ENCODE data around the gene PACRG. TPM values are rescaled to one million over a fixed set of nuclear protein-coding genes. Genes with fewer than 3 reads are reported as not detected.
A peak's percentile ranks its signal among the peaks of the same experiment; 100 is the strongest.

PACRG gene
- total and polyA plus RNA-seq, 2 of the 8 experiments (the other 6 are each of a cell fraction or from before 2014, with no cell fraction given): 0.44 to 0.54 TPM

GRCh38 chr6:163149279-163149848, 421.6 kb downstream of the PACRG start:
- H4K91ac ChIP-seq (replicated peaks; ENCODE audit: insufficient read length, low read length): no peak overlapping the region
- H4K8ac ChIP-seq (ENCODE audit: extremely low read depth, insufficient read depth, low read length): peak overlapping the region; percentile 40; the same call in 1 of the 2 replicates
- H2BK20ac ChIP-seq (ENCODE audit: low read length): no peak overlapping the region
- no peak overlapping the region for H3K4me2 ChIP-seq (ENCODE audit: insufficient read depth in 1 of 2, low read depth in 2 of 2, low read length in 2 of 2)
- DNase-seq (ENCODE audit: low read depth in 1 of 2, low spot score in 2 of 2) (no peak), FAIRE-seq (no peak)
- H3K18ac ChIP-seq (ENCODE audit: extremely low read depth, low read length): no peak overlapping the region
- no peak overlapping the region for H3K23ac ChIP-seq (ENCODE audit: insufficient read length)
- no peak overlapping the region for H4K5ac ChIP-seq (ENCODE audit: insufficient read length, low read depth, low read length)
- ChIA-PET POLR2A (ENCODE audit: partially characterized antibody) (no interaction called here), CTCF (ENCODE audit: partially characterized antibody) (interaction anchor here (1.0 to 2.2 kb wide), 4 partner anchors 14 to 26 kb away, joined by 3 to 7 read pairs (median 4); no protein-coding TSS in a partner anchor)
- 96% methylated on average over 30 of the region's 35 CpGs; no CpG with 5 or more reads in 1 of the 2 experiments for WGBS, 2 experiments (ENCODE audit: extremely low coverage in 1 of 2, insufficient coverage in 1 of 2, insufficient read length in 1 of 2, insufficient replicate concordance in 2 of 2, low coverage in 1 of 2, low lambda C conversion rate in 2 of 2, missing lambda C conversion rate in 1 of 2)
- peak overlapping the region; percentile 46; the same call in 1 of the 2 replicates for H2AFZ ChIP-seq (ENCODE audit: low read length)
- H3K27ac ChIP-seq (ENCODE audit: low read depth, low read length): no peak overlapping the region
- no peaks in the 10 kb centered on the region for H3K27me3 ChIP-seq (replicated peaks in 1 of 4; ENCODE audit: control insufficient read depth in 3 of 4, extremely low read depth in 1 of 4, insufficient read depth in 3 of 4, low read length in 3 of 4)
- H3K79me2 ChIP-seq (ENCODE audit: control insufficient read depth in 1 of 2, insufficient read depth in 2 of 2, low read length in 2 of 2): no peaks in the 10 kb centered on the region
- no peaks in the 10 kb centered on the region for H3K36me3 ChIP-seq (ENCODE audit: control insufficient read depth in 2 of 4, insufficient read depth in 4 of 4, low read length in 3 of 4)
- H4K20me1 ChIP-seq (replicated peaks in 1 of 2; ENCODE audit: control insufficient read depth in 1 of 2, insufficient read depth in 2 of 2, low read length in 2 of 2): no peaks in the 10 kb centered on the region
- H3K79me1 ChIP-seq (ENCODE audit: low read depth, low read length): no peaks in the 10 kb centered on the region
- H3K14ac ChIP-seq (ENCODE audit: insufficient read length): no peak overlapping the region
- no peaks in the 10 kb centered on the region for H3K9me3 ChIP-seq (ENCODE audit: insufficient read depth in 2 of 2, low read depth in 1 of 2, low read length in 1 of 2)
- no peak for TF ChIP-seq SRF (IDR thresholded peaks at IDR 0.05; ENCODE audit: low read depth, low read length)
- TF ChIP-seq BRCA1 (IDR thresholded peaks at IDR 0.05; ENCODE audit: low read depth, low read length): no peak
- H2AK5ac ChIP-seq (ENCODE audit: low read depth, low read length): no peak overlapping the region
- no peak overlapping the region for H3K4ac ChIP-seq (replicated peaks; ENCODE audit: insufficient read length, low read depth, low read length)
- no peak overlapping the region for H3K56ac ChIP-seq (replicated peaks; ENCODE audit: insufficient read length, low read depth, low read length)
- no peaks in the 10 kb centered on the region; a peak in 1 of 7 replicates for H3K4me1 ChIP-seq (replicated peaks in 1 of 4; ENCODE audit: control insufficient read depth in 3 of 4, insufficient read depth in 4 of 4, low read length in 3 of 4)
- H3K23me2 ChIP-seq (ENCODE audit: low read depth, low read length): no peaks in the 10 kb centered on the region
- no peak overlapping the region for H2BK120ac ChIP-seq (replicated peaks; ENCODE audit: low read depth, low read length)
- no peak overlapping the region for H2BK15ac ChIP-seq (ENCODE audit: low read length)
- H2BK12ac ChIP-seq (ENCODE audit: low read depth, low read length): 0 out of 2 replicates have a peak overlapping the region, but pooled peaks have one; percentile 22
- H3K4me3 ChIP-seq (ENCODE audit: extremely low read depth in 1 of 4, insufficient read depth in 2 of 4, low read depth in 3 of 4, low read length in 4 of 4): no peak overlapping the region
- H2BK5ac ChIP-seq (ENCODE audit: low read depth, low read length): no peak overlapping the region
- H3K9ac ChIP-seq (replicated peaks in 1 of 4; ENCODE audit: extremely low read depth in 1 of 4, low read depth in 3 of 4, low read length in 3 of 4): no peak overlapping the region
